Measurements from ENCODE around the gene ZFP57.
A peak's percentile ranks its signal among the peaks of the same experiment; 100 is the strongest.
"Not testable (repeated sequence)": the region's sequence is repeated elsewhere in the genome, so short reads cannot be mapped to it uniquely, and the experiment has no call there.

The ZFP57 gene

DNA sequence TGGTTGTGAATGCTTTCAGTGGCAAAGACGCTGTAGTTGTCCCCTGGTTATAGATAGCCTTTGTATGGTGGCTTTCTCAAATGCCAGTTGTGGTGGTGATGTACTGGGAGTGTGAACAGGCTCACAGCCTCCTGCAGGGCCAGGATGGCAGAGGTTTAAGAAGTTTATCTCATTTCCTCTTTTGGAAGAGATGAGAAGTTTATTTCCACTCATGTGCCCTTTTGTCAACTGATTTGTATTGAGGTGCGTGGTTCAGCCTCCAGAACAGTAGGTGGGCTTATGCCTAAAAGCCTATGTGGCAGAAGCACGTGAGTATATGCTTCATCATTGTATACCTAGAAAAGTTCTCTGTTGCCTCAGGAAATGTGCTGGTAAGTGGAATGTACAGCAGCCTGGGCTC, 13.7 kb upstream of the ZFP57 start:
- DNase-seq = no peak

- DNase-seq = no peak
These were observed 4.9 kb upstream of the ZFP57 start for GRCh38 chr6:29685718-29686326.

DNA sequence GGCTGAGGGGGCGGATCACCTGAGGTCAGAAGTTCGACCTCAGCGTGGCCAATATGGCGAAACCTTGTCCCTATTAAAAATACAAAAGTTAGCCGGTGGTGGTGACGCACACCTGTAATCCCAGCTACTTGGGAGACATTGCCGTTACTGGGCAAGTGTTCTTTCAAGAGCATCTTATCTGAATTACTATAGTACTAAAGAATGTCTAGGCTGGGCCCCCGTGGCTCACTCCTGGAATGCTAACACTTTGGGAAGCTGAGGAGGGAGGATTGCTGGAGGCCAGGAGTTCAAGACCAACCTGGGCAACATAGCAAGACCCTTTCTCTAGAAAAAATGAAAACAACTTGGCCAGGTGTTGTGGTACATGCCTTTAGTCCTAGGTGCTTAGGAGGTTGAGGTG, 859 bp upstream of the ZFP57 start:
- no peak for DNase-seq

GRCh38 chr6:29680416-29680815, 536 bp downstream of the ZFP57 start:
- no peak for DNase-seq

DNA sequence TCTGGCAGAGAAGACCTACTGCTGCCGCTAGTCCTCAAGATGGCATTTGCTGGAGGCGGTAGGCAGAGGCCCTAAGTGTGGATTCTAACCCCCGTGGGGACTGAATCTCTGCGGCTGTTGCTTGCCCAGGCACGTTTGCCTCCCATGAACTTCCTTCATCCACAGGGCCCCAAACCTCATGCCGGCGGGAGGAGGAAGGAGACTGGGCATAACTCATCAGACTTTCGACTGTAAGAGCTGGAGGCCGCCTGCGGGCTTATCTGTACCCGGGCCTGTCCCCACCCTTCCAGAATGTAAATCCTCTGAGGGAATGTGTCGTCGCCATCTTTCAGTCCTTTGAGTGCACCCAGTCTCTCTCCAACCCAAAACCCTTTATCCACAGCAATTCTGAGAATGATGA, 990 bp downstream of the ZFP57 start:
- no peak for DNase-seq

DNA sequence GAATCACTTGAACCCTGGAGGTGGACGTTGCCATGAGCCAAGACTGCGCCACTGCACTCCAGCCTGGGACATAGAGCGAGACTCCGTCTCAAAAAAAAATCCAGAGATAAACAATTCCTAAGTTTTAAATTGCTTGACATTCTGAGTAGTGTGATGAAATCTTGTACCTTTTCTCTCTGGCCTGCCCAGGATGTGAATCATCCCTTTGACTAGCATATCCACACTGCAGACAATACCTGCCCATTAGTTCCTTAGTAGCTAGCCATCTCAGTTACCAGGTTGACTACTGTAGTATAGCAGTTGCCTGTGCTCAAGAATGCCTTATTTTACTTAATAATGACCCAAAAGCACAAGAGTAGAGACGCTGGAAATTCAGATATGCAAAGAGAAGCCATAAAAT, 2.8 kb downstream of the ZFP57 start:
- no peak for DNase-seq

DNA sequence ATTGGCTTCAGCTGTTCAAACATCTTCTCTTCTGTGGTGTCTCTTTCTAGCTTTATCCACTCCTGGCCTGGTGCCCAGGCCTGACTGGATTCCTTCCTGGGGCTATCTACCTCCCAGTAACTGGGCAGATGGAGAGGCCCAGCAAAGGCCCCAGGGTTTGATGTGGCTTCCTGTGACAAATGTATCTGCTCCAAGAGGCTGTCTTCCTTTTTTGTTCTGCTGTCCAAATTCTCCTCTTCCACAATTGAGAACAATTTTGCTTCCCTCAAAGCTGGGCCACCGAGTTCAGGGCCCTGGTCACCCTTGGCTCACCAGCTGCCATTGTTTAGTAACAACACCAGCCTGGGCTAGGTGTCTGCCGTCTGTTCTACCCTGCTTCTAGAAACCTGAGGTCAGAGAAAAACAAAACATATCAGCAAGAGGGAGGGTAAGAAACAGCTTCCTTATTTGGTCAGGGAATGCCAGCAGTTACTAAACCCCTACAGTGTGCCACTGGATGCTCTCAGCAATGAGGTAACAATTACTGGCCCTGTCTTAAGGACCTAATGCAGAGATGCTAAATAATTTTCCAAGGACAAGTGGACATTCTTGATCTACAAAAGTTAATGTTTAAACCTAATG, 3.9 kb downstream of the ZFP57 start:
- no peak for DNase-seq

DNA sequence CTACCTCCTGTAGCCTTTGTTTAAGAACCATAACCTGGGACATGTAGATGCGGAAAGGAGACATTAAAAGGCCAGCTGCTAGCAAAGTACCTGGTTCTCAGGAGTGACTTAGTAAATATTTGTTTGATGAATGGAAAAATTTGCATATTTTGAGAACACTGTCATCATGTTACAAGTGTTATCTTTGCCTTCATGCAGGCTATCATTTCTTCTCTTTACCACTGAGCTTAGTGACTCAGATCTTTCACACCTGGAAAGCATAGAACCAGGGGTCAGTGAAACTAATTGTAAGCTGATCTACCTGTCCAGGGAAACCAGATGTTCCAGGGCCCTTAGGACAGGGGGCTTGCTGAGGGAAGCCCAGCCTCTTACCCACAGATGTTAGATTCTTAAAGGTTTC, 5.4 kb downstream of the ZFP57 start:
- no peak for DNase-seq

GRCh38 chr6:29674008-29674407, 6.9 kb downstream of the ZFP57 start:
- no peak for DNase-seq

DNA sequence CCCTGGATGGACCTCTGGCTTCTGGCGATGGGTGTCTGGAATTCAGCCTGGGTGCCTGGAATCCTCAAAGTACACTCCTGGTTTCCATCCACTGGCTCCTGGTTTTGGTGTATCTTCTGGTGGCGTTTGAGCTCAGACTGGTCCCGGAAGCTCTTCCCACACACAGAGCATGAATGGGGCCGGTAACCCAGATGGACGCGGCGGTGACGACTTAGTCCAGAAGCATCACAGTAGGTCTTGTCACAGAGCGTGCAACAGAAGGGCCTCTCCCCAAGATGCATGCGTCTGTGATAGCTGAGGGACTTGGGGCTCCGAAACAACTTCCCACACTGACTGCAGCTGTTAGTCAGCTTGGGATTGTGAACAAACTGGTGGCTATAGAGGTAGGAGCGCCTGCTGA, 7.8 kb downstream of the ZFP57 start:
- no peak for DNase-seq

DNA sequence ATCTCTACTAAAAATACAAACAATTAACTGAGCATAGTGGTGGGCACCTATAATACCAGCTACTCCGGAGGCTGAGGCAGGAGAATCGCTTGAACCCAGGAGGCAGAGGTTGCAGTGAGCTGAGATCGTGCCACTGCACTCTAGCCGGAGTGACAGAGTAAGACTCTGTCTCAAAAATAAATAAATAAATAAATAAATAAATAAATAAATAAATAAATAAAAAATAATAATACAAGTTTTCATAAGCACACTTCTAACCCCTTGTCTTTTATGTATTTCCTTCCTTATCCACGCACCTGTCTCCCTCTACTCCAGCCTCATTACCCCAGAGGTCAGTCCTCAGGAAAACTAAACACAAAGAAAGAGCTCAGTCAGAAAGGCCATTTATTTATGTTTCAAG, 8.8 kb downstream of the ZFP57 start:
- not testable (repeated sequence) for DNase-seq

- DNase-seq = no peak
These were observed 9.9 kb downstream of the ZFP57 start for GRCh38 chr6:29671026-29671425.

GRCh38 chr6:29667158-29667557, 13.8 kb downstream of the ZFP57 start:
- DNase-seq = no peak

DNA sequence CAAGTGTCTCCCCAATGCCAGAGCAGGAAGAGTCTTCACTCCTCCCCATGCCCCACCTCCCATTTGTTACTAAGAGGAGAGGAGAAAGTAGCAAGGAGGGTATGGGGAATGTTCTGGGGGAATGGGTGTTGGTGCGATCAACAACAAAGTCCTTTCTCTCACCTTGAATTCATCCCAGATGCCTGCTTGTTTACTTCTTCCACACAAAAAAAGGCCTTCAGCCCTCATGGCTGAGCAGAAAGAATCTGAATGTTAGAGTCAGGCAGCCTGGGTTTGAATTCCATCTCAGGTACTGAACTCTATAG, 14.2 kb downstream of the ZFP57 start:
- no peak for DNase-seq

DNA sequence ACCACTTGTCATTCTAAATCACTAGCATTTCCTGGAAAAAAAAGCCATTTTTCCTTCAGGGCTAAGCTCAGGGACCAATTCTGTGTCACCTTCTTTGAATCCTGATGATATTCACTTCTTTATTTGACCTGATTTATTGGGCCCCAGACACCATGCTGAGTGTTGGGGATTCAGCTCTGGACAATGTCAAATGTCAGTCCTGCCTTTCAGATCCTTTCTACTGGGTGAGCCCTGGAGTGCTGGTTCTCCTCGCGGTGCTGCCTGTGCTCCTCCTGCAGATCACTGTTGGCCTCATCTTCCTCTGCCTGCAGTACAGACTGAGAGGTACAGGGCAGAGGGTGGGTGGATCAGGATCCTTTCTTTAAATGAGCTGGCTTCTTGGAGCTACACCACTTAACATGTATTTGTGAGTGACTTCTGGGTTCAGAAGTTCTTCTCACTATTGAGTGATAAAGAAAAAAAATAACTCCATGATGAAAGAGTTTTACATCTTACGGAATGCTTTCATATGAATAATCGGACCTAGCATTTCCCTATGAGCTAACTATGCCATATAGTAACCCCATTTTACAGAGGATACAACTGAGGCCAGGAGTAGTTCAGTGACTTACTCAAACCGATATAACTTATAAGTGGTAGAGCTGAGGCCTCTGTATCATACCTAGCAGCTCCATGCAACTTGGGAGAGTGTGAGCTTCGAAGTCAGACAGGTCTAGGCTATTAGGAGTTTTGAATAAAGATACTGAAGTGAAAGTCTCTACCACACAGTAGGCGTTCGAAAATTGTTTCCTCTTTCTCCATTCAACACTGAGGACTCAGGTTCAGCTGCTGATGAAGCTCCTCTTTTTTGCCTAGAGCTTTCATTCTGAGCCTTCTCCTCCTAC, 14.8 kb downstream of the ZFP57 start:
- no peak for DNase-seq

- DNase-seq = no peak
These were observed 17.5 kb downstream of the ZFP57 start for GRCh38 chr6:29663300-29664042.

GRCh38 chr6:29661502-29662141, 19.3 kb downstream of the ZFP57 start:
- DNase-seq = not testable (repeated sequence)

GRCh38 chr6:29661071-29661470, 19.9 kb downstream of the ZFP57 start:
- no peak for DNase-seq

DNA sequence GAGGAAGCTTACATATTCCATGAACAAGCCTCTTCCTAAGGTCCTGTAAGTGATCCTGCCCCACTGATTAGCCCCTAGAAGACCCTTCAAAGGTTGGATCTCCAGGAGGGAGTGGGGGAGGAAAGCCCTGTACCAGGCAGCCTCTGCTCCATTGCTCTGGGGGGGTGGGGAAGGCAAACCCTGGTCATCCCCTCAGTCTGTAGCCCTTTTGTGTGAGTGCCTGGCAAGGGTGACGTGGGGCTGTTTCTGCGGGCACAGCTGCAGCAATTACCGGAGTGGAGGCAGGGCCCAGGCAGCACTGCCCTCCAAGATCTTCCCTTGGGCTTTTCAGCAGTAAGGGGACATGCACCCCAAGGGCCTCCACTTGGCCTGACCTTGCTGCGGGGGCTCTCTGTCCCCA, 24.2 kb downstream of the ZFP57 start, which contains the start of gene MOG:
TSS of gene MOG (plus strand) at position 295 of the 400 bp plus-strand sequence. CDS start 118 bp downstream, outside the sequence.
- no peak for DNase-seq

GRCh38 chr6:29656157-29656556, 24.8 kb downstream of the ZFP57 start:
- DNase-seq = no peak

DNA sequence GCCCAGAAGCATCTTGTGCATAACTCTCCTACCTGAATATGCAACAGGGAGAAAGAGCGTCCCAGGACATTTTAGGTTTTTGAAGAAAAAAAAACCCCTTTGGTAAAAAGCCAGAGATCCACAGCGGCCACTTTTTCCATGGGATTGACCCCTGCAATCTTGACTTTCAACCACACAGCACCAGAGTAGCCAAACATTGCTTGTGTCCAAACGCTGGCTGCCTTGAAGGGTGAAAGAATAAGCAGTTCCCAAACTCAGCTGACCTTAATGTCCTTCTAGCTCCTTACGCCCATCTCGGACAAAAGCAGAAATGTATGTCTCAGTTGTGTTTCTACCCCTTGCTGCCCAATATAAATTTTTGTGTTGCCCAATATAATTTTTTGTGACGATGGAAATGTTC, 25.3 kb downstream of the ZFP57 start:
- DNase-seq = no peak

DNA sequence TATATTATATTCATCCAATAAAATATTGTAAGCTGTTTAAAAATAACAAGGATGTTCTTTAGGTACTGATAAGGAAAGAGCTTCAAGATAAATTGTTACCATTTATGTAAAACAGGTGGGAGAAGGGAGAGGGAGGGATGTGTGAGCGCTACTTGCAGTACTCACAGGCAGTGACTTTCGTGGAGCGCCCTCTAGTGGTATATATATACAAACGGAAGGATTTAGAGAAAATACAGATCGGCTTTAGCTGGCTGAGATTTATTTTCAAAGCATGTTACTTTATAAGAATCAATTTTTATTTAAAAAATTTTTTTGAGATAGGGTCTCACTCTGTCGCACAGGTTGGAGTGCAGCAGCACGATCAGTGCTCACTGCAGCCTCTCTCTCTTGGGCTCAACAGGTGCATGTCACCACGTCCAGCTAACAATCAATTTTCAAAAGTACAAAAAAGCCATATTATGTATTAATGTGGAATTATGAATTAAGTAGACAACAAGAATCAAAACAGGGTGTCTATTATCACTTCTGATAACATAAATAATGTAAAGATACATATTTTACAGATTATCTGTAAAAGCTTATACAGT, 27.4 kb downstream of the ZFP57 start:
- peak; percentile 25 for DNase-seq

DNA sequence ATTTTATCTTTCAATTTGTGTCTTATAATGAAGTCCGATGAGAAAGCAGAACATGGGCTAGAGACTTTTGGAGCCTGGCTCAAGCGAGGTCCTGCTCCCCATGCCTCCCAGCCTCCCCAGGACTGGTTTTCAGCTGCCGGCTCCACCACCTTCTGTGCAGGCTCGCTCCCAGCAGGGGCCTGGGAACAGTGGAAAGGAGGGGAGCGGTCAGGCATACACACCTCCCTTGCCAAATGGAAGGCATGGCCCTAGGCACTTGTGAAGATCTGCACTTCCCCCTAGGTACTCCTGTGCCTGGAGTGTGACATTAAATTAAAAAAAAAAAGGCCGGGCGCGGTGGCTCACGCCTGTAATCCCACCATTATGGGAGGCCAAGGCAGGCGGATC, 28.8 kb downstream of the ZFP57 start:
- no peak for DNase-seq
